ENCODE data around the gene CASP5.

GRCh38 chr11:105040703-105041102 lies 17.7 kb upstream of the CASP5 start:
- TF ChIP-seq CTCF (IDR thresholded peaks at IDR 0.05; ENCODE audit: insufficient read depth, low read length, poor library complexity, severe bottlenecking) (no peak), EZH2phosphoT487 (conservative IDR thresholded peaks at IDR 0.05; ENCODE audit: low read length) (no peak)

Measured in SU-DHL-6 (cell line).